HFFc6 (cell line): ENCODE measurements around the gene SORBS2. TPM values are rescaled to one million over a fixed set of nuclear protein-coding genes. Genes with fewer than 3 reads are reported as not detected.

ENCODE experiments used
- DNase-seq: peaks from one replicate; pipeline ENCODE4 v3.0.0-alpha.2; 2018
- H3K27ac Mint-ChIP-seq: 2 replicates; pipeline ENCODE4 v1.8.0; 2020; ENCODE audit warnings: mild to moderate bottlenecking, mixed read lengths
- H3K27me3 Mint-ChIP-seq: 2 replicates; pipeline ENCODE4 v1.8.0; 2021; ENCODE audit warnings: mild to moderate bottlenecking, moderate library complexity, mixed read lengths; ENCODE audit not compliant: insufficient read depth
- H3K36me3 Mint-ChIP-seq: 2 replicates; pipeline ENCODE4 v1.8.0; 2021; ENCODE audit warnings: low read depth, mixed read lengths
- H3K4me1 Mint-ChIP-seq: 2 replicates; pipeline ENCODE4 v1.8.0; 2020; ENCODE audit warnings: low read depth, mixed read lengths
- H3K4me3 Mint-ChIP-seq: 2 replicates; pipeline ENCODE4 v1.8.0; 2020; ENCODE audit warnings: mild to moderate bottlenecking, moderate library complexity, mixed read lengths
- H3K9me3 Mint-ChIP-seq: 2 replicates; pipeline ENCODE4 v1.8.0; 2020; ENCODE audit warnings: mild to moderate bottlenecking, mixed read lengths
- total RNA-seq, 6 experiments: library from RNA; stranded (reverse); fragmentation: NEBNext Ultra II Directional; extraction: Animal tissue kit (Norgen Biotek cat#: 25700); gene quantifications; 2 replicates in 1 of 6; 3 replicates in 5 of 6; pipeline ENCODE4 v1.2.3, GENCODE V29; 2021
- TF ChIP-seq, protein P1 (sequence below): fragments of 200-600 bp; sonication (generic); IDR thresholded peaks from 2 replicates; pipeline ENCODE4 v1.5.0; 2021; ENCODE audit warnings: antibody characterized with exemption, mild to moderate bottlenecking

Gene SORBS2
- total RNA-seq, 6 experiments from 2014 or later: 0.48 to 3.6 (median 0.72) TPM

DNA sequence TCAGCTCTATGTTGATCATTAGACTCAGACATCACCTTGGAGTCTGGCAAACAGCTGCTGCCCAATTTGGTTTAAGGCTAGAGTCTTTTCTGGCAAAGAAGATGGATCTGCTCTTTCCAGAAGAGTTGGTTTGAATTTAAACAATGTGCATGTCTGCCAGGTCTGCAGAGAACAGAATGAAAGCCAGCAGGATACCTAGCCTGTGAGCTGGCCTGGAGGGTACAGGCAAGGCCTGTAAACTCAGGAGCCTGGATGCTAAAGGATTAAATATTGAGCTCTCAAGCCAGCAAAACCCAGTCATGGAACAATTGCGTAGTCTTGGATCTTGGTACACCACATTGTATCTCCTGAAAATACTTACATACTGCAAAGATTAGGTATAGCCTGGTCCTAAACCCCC is 261.1 kb downstream of the SORBS2 start:
- H3K27me3 Mint-ChIP-seq: peaks cover 6% of the 10 kb centered on the region; the same call in 1 of the 2 replicates
- TF ChIP-seq, protein P1, sequence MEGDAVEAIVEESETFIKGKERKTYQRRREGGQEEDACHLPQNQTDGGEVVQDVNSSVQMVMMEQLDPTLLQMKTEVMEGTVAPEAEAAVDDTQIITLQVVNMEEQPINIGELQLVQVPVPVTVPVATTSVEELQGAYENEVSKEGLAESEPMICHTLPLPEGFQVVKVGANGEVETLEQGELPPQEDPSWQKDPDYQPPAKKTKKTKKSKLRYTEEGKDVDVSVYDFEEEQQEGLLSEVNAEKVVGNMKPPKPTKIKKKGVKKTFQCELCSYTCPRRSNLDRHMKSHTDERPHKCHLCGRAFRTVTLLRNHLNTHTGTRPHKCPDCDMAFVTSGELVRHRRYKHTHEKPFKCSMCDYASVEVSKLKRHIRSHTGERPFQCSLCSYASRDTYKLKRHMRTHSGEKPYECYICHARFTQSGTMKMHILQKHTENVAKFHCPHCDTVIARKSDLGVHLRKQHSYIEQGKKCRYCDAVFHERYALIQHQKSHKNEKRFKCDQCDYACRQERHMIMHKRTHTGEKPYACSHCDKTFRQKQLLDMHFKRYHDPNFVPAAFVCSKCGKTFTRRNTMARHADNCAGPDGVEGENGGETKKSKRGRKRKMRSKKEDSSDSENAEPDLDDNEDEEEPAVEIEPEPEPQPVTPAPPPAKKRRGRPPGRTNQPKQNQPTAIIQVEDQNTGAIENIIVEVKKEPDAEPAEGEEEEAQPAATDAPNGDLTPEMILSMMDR: no peak
- no peaks in the 10 kb centered on the region for H3K9me3 Mint-ChIP-seq

DNA sequence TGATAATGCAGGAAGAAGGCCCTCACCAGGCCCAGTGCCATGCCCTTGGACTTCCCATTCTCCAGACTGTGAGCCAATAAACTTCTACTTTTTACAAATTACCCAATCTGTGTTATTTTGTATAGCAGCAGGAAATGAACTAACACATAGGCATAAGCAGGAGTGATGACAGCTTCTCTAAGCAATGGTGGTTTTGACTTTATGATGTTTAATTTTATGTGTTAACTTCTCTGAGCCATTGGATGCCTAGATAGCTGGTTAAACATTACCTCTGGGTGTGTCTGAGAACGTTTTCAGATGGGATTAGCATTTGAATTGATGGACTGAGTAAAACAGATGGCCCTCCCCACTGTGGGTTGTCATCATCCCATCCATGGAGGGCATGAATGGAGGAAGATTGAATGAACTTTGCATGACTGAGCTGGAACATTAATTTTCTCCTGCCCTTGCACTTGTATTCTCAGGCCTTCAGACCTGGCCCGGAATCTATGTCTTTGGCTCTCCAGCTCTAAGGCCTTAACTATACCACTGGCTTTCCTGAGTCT is 262.8 kb downstream of the SORBS2 start:
- H3K36me3 Mint-ChIP-seq: no peaks in the 10 kb centered on the region
- DNase-seq: no peak
- no peak overlapping the region for H3K4me3 Mint-ChIP-seq
- H3K27me3 Mint-ChIP-seq: no peaks in the 10 kb centered on the region; the same call in 1 of the 2 replicates
- H3K9me3 Mint-ChIP-seq: no peaks in the 10 kb centered on the region
- H3K4me1 Mint-ChIP-seq: no peaks in the 10 kb centered on the region
- H3K27ac Mint-ChIP-seq: no peak overlapping the region
- TF ChIP-seq, protein P1: no peak

More for the DNA sequence above, 261.1 kb downstream of the SORBS2 start:
- Mint-ChIP-seq H3K4me3 (no peak overlapping the region), H3K4me1 (no peaks in the 10 kb centered on the region), H3K36me3 (no peaks in the 10 kb centered on the region), H3K27ac (no peak overlapping the region)
- DNase-seq: no peak

DNA sequence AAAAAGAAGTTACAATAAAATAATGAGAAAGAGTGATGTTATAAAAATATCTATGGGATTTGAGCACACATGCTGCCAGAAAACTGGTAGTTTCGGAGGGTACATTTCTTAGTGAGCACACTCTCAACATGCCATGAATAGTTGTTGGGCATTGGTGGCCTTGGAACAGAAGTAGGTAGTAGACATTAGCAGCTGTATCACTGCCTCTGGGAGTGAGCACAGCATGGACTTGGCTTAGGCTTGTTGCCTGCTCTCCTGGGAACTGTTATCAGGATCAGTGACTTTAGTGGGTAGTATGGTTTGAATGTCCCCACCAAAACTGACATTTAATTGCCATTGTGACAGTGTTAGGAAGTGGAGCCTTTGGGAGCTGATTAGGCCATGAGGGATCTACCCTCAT is 263.4 kb downstream of the SORBS2 start:
- Mint-ChIP-seq H3K27ac (no peak overlapping the region), H3K9me3 (no peaks in the 10 kb centered on the region), H3K36me3 (no peaks in the 10 kb centered on the region), H3K4me3 (no peak overlapping the region), H3K4me1 (no peaks in the 10 kb centered on the region), H3K27me3 (no peaks in the 10 kb centered on the region; the same call in 1 of the 2 replicates)
- no peak for DNase-seq
- TF ChIP-seq, protein P1: no peak

DNA sequence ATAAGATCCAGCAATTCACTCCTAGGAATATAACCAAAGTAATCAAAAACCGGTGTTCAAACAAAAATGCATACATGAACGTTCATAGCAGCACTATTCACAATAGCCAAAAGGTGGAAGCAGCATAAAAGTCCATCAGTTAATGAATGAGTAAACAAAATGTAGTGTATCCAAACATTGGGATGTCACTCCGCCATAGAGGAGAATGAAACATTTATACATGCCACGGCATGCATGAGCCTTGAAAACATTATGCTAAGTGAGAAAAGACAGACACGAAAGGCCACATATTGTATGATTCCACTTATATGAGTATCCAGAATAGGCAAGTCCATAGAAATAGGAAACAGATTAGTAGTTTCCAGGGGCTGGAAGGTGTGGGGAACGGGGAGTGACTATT is 265.7 kb downstream of the SORBS2 start:
- DNase-seq: no peak
- TF ChIP-seq, protein P1: no peak
- no peak overlapping the region for H3K4me3 Mint-ChIP-seq
- H3K4me1 Mint-ChIP-seq: no peaks in the 10 kb centered on the region
- H3K36me3 Mint-ChIP-seq: no peaks in the 10 kb centered on the region
- H3K9me3 Mint-ChIP-seq: no peaks in the 10 kb centered on the region
- H3K27me3 Mint-ChIP-seq: peaks cover 5% of the 10 kb centered on the region; the same call in 1 of the 2 replicates
- H3K27ac Mint-ChIP-seq: no peak overlapping the region

GRCh38 chr4:185542626-185543315 is 269.2 kb downstream of the SORBS2 start:
- Mint-ChIP-seq H3K27me3 (peaks cover 10% of the 10 kb centered on the region; the same call in 1 of the 2 replicates), H3K4me3 (no peak overlapping the region), H3K36me3 (no peaks in the 10 kb centered on the region), H3K9me3 (no peaks in the 10 kb centered on the region), H3K27ac (no peak overlapping the region), H3K4me1 (no peaks in the 10 kb centered on the region)
- no peak for DNase-seq
- TF ChIP-seq, protein P1: no peak
